ENCODE results near the gene SLC6A6. TPM values are rescaled to one million over a fixed set of nuclear protein-coding genes. Genes with fewer than 3 reads are reported as not detected.

SLC6A6 gene
- total RNA-seq, 6 experiments from 2014 or later: 1.5 to 8.2 (median 4.1) TPM

DNA sequence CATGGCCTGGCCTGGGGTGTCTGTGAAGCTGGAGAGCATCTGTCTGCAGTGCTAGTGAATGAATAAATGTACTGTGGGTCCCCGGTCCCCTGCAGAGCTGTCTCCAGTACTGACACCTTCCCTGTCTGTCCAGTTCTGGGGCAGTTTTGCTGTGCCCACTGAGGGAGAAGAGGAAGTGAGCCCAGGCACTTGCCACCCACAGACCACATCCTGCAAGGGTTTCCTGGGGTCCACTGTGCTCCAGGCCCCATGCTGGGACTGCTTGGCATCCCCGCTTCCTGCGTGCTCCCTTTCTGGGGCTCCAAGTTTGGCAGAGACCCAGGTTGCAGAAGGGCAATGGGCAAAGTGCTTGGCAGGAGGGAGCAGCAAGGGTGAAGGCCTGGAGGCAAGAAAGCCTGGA lies 4.9 kb upstream of the SLC6A6 start:
- H3K4me1 ChIP-seq: no peaks in the 10 kb centered on the region
- no peaks in the 10 kb centered on the region for H3K9me3 ChIP-seq
- intact Hi-C loops (cut with DNase I): no loop called here
- no peak overlapping the region for H3K27ac ChIP-seq
- WGBS (ENCODE audit: insufficient coverage, low coverage, low lambda C conversion rate, missing lambda C conversion rate): no CpG with 5 or more reads among the region's 3 CpGs
- H3K4me3 ChIP-seq: no peak overlapping the region
- ATAC-seq (peak in 1 of 4 donors; percentile 6), DNase-seq (no peak)
- H3K27me3 ChIP-seq: no peaks in the 10 kb centered on the region
- no peaks in the 10 kb centered on the region for H3K36me3 ChIP-seq
- TF ChIP-seq, protein P1, sequence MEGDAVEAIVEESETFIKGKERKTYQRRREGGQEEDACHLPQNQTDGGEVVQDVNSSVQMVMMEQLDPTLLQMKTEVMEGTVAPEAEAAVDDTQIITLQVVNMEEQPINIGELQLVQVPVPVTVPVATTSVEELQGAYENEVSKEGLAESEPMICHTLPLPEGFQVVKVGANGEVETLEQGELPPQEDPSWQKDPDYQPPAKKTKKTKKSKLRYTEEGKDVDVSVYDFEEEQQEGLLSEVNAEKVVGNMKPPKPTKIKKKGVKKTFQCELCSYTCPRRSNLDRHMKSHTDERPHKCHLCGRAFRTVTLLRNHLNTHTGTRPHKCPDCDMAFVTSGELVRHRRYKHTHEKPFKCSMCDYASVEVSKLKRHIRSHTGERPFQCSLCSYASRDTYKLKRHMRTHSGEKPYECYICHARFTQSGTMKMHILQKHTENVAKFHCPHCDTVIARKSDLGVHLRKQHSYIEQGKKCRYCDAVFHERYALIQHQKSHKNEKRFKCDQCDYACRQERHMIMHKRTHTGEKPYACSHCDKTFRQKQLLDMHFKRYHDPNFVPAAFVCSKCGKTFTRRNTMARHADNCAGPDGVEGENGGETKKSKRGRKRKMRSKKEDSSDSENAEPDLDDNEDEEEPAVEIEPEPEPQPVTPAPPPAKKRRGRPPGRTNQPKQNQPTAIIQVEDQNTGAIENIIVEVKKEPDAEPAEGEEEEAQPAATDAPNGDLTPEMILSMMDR (IDR thresholded peaks at IDR 0.05): no peak
- TF ChIP-seq POLR2A (IDR thresholded peaks at IDR 0.05): no peak

DNA sequence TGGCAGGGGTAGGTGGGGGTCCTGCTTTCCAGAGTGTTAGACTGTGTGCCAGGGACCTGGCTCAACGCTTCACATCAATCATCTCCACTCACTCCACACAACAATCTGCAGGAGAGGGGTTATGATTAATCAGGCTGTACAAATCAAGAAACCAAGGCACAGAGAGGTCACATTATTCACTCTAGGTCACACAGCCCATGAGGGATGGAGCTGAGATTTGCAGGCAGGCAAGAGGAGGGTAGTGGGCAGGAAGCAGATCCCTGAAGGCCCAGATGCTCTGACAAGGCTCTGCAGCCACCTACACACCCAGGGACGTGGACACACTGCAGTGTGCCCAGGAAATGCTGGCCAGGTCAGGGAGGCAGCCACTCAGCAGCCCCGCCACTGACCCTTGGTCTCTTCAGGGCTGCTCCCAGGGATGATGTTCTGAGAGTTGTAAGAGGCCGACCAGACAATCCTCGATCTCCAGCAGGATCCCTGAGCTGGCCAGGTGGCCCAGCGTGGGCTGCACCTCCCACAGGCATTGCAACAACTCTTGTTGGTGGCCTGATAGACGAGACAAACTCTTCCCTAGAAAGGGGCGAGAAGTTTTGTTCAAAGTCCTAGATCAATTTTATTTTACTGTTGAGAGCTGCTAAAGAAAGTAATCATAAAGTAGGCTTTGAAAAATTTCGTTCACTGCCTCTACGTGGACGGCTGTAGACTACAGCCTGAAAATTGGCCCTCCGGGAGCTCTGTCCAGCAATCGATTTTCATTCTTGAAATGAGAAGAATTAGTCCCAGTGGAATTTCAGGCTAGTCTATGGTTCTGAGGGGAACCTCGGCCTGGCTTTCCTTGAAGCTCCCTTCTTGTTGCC lies 4.2 kb upstream of the SLC6A6 start:
- H3K9me3 ChIP-seq: no peaks in the 10 kb centered on the region
- 66% methylated on average over 9 of the region's 14 CpGs for WGBS (ENCODE audit: insufficient coverage, low coverage, low lambda C conversion rate, missing lambda C conversion rate)

DNA sequence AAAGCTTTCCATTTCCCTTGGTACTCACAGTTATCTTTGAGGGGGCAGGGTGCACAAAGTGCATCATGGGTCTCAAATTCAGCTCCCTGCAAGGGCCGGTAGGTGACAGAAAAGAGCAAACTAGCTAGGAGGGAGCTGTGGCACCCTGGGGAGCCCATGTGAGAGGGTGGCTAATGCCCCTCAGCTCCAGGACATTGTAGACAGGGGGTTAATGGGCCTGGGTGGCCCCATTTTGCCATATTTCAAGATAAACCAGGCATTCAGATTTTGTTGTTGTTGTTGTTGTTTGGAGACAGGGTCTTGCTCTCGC lies 3.7 kb upstream of the SLC6A6 start:
- H3K36me3 ChIP-seq: no peaks in the 10 kb centered on the region
- TF ChIP-seq, protein P1 (IDR thresholded peaks at IDR 0.05): no peak
- intact Hi-C loops (cut with DNase I): no loop called here
- DNase-seq: no peak
- H3K9me3 ChIP-seq: no peaks in the 10 kb centered on the region
- no peaks in the 10 kb centered on the region for H3K27me3 ChIP-seq
- no peak for ATAC-seq
- H3K4me3 ChIP-seq: no peak overlapping the region
- no peaks in the 10 kb centered on the region for H3K4me1 ChIP-seq
- no peak overlapping the region for H3K27ac ChIP-seq
- WGBS (ENCODE audit: insufficient coverage, low coverage, low lambda C conversion rate, missing lambda C conversion rate): 63% methylated on average over 1 of the region's 2 CpGs

More for the DNA sequence above, 4.2 kb upstream of the SLC6A6 start:
- no peaks in the 10 kb centered on the region for H3K36me3 ChIP-seq
- no peaks in the 10 kb centered on the region for H3K4me1 ChIP-seq
- DNase-seq (no peak), ATAC-seq (no peak)
- intact Hi-C loops (cut with DNase I): no loop called here
- no peak overlapping the region for H3K4me3 ChIP-seq
- H3K27me3 ChIP-seq: no peaks in the 10 kb centered on the region
- TF ChIP-seq POLR2A (IDR thresholded peaks at IDR 0.05): no peak
- TF ChIP-seq, protein P1 (IDR thresholded peaks at IDR 0.05): no peak
- no peak overlapping the region for H3K27ac ChIP-seq

DNA sequence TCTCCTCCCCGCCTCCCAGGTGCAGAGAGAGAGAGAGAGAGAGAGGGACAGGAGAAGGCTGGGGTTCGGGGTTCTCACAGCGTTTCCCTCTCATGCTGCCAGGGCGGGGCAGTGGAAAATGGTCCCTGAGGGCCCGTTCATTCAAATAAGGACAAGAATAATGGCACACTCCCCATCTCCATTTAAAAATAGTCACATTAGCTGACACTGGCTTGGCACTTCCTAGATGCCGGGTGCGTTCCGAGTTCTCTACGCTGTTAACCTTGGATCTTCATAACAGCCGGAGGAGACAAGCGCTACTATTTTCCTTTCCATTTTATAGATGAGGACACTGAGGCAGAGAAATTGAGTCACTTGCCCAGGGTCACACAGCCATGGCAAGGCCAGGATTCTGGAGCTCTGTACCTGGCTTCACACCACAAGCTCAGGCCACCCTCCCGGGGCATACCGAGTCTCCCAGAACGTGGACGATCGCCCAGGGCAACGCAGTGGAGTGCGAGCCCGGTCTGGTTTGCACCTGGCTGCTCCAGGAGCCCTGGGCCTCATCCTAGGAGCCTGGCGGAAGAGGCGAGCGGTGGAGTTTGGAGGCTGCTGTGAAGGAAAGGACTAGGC lies 608 bp upstream of the SLC6A6 start:
- intact Hi-C loops (cut with DNase I): no loop called here
- peak overlapping the region in 2 of 3 donors; percentile 38 to 51 for H3K4me3 ChIP-seq
- no peak for TF ChIP-seq POLR2A (IDR thresholded peaks at IDR 0.05)
- TF ChIP-seq, protein P1 (IDR thresholded peaks at IDR 0.05): no peak
- H3K27me3 ChIP-seq: peaks cover 0 to 9% of the 10 kb centered on the region in 2 donors
- H3K27ac ChIP-seq: no peak overlapping the region
- no peak for DNase-seq
- no peaks in the 10 kb centered on the region for H3K4me1 ChIP-seq
- H3K36me3 ChIP-seq: no peaks in the 10 kb centered on the region
- 50% methylated on average over 11 of the region's 22 CpGs for WGBS (ENCODE audit: insufficient coverage, low coverage, low lambda C conversion rate, missing lambda C conversion rate)
- H3K9me3 ChIP-seq: no peaks in the 10 kb centered on the region
- ATAC-seq: no peak
